ENCODE results near the gene OR1F1.
"Not testable (repeated sequence)": the region's sequence is repeated elsewhere in the genome, so short reads cannot be mapped to it uniquely, and the experiment has no call there.

OR1F1 gene

DNA sequence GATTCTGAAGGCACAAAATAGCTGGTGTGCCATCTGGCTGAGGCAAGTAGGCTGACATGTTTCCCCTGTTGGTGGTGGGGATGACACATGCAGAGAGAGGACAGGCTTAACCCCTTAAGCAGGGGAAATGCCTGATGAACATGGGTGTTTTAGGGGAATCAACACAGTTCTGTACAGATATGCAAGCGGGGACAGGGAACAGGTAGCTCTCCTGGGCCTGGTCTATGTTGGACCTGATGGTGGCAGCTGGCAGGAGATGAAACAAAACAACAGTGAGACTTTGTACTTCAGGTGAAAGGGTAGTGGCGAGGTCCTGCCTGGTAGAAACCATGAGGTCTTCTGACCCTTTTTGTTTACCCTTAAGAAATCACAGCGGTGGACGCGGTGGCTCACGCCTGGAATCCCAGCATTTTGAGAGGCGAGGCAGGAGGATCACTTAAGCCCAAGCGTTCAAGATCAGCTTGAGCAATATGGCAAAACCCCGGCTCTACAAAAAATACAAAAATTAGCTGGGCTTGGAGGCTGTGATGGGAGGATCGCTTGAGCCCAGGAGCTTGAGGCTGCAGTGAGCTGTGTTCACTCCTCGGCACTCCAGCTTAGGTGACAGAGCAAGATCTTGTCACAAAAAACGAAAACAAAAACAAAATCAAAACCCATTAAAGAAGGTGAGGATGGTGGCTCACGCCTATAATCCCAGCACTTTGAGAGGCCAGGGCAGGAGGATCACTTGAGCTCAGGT, 10.5 kb downstream of the OR1F1 start:
- no peak for DNase-seq

GRCh38 chr16:3202903-3203539, 15.0 kb downstream of the OR1F1 start:
- no peak for DNase-seq

DNA sequence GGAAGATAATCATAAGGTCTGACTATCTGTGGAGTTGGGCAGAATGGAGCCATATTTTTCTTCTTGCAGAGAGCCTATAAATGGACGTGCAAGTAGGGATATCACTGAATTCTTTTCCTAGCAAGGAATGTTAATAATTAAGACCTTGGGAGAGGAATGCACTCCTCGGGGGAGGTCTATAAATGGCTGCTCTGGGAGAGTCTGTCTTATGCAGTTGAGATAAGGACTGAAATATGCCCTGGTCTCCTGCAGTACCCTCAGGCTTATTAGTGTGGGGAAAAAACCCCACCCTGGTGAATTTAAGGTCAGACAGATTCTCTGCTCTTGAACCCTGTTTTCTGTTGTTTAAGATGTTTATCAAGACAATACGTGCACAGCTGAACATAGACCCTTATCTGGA, 17.9 kb downstream of the OR1F1 start:
- not testable (repeated sequence) for DNase-seq

DNA sequence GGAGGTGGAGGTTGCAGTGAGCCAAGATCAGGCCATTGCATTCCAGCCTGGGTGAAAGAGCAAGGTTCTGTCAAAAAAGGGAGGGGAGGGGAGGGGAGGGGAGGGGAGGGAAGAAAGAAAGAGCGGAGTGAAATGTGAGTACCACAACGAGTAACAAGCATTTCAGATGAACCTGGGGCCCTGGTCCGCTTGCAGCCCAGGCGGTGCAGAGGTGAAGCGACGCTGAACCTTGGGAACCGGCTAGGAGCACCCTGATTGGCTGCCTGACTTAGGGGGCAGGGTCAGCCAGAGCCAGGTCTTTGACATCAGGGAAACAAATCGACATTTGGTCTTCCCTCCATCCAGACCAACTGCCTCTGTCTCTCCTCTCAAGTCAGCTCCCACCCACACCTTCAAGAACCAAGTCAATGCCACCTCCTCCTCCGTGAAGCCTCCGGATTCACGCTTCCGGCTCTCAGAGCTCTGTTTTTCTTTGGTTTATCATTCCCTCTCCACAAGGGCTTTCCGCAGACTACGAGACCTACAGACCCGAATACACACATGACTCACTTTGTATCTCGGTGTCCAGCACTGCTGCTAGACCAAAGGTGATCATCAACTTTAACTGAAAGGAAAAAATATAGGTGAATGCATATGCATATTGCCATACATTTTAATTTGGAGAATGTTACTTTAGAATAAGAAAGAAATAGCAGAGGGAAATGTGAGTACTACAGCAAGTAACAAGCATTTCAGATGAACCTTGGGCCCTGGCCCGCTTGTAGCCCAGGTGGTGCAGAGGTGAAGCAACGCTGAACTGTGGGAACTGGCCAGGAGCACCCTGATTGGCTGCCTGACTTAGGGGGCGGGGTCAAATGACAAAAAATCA, 19.3 kb downstream of the OR1F1 start:
- no peak for DNase-seq

DNA sequence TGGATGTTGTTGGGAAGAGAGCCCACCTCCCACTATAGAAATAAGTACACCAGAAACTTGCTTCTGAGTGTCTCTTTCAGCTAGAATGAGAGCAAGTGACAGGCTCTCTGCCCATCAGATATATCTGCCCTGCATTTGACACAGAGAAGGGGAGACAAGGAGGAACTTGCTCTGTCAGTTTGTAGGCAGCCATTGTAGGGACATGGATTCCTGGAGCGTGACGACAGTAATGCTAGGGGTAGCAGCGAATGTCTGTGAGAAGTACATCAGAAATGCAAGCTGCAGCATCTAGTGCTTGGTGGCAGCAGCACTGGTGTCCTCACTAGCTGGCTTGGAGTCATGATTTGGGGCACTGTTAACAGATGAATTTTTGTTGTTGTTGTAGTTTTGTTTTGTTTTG, 24.0 kb downstream of the OR1F1 start:
- DNase-seq = no peak

GRCh38 chr16:3212567-3212966, 24.6 kb downstream of the OR1F1 start:
- DNase-seq = no peak

GRCh38 chr16:3214904-3215600, 27.0 kb downstream of the OR1F1 start:
- no peak for DNase-seq

DNA sequence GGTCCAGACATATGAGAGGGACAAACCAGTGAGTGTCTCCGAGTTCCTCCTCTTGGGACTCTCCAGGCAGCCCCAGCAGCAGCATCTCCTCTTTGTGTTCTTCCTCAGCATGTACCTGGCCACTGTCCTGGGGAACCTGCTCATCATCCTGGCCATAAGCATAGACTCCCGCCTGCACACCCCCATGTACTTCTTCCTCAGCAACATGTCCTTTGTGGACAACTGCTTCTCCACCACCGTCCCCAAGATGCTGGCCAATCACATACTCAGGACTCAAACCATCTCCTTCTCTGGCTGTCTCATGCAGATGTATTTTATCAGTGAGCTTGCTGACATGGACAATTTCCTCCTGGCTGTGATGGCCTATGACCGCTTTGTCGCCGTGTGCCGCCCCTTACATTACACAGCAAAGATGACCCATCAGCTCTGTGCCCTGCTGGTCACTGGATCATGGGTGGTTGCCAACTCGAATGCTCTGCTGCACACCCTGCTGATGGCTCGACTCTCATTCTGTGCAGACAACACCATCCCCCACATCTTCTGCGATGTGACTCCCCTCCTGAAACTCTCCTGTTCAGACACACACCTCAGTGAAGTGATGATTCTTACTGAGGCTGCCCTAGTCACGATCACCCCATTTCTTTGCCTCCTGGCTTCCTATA, 27.7 kb downstream of the OR1F1 start:
- DNase-seq = no peak

GRCh38 chr16:3216263-3216640, 28.2 kb downstream of the OR1F1 start:
- no peak for DNase-seq

DNA sequence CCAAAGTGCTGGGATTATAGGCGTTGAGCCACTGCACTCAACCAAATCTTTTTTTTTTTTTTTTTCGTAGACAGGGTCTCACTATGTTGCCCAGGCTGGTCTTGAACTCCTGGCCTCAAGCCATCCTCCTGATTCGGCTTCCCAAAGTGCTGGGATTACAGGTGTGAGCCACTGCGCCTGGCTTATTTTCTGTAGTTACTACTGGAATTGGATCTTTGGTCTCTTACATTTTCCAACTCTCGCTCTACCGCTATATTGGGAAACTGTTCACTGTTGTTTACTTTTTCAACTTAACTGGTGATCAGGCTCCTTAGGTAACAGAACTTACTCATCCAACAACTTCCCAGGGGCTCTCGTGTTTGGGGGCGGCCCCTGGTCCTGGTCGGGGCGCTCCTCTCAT, 32.8 kb downstream of the OR1F1 start:
- DNase-seq = no peak

DNA sequence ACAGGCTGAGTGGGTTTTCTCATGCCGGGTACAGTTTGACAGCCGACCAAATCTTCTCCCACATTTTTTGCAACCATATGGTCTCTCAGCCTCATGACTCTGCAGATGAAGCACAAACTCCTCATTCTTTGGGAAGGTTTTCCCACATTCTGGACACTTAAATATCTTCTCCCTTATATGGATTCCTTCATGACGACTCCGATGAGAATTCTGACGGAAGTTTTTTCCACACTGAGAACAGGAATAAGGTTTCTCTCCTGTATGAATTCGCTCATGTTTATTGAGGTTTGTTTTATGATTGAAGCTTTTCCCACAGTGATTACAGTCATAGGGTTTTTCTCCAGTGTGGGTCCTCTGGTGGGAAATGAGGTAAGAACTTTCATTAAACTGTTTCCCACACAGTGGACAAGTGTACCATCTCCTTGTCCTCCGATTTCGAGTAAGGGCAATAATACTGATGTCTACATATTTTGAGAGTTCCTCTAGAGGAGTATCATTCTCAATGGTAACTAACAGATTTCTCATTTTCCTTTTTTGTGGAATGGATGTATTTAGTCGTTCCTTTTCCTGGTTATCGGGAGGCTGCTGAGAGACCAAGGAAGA, 36.0 kb downstream of the OR1F1 start:
- DNase-seq = no peak

GRCh38 chr16:3234543-3234856, 46.5 kb downstream of the OR1F1 start:
- DNase-seq = no peak

DNA sequence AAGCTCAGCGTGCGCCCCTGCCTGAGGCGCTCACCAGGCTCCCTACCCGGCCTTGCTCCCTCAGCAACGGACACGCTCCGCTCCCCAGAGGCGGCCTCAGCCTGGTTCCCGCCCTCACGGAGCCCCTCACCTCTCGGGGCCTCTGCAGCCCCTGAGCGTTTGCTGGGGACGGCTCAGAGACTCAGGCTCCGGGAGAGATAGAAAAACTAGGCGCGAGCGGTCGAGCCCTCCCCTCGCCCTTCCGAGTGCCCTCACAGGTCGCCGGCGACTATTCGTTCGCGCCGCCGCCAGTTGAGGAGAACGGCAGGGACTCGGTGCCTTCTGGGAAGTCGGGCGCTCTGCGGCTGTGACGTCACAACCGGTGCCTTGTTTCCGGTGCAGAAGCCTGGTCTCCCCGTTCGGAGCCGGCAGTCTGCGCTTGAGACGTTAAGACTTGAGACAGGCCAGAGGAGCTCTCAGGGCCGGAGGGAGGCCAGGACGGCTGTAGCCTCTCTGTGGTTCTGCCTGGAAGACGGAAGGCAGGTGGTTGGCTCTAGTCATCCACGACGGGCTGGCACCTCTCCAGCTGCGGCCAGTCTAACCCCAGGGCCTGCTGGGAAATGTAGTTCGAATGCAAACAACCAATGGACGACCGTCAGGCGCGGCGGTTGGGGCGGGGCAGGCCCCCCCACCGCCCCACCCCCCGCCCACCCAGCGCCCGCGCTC, 47.0 kb downstream of the OR1F1 start, which contains the start of gene ZNF200:
Gene ZNF200 (minus strand): TSS at position 302 of the 705 bp plus-strand sequence. CDS start 1,403 bp downstream, outside the sequence.
- DNase-seq = peak; percentile 98

DNA sequence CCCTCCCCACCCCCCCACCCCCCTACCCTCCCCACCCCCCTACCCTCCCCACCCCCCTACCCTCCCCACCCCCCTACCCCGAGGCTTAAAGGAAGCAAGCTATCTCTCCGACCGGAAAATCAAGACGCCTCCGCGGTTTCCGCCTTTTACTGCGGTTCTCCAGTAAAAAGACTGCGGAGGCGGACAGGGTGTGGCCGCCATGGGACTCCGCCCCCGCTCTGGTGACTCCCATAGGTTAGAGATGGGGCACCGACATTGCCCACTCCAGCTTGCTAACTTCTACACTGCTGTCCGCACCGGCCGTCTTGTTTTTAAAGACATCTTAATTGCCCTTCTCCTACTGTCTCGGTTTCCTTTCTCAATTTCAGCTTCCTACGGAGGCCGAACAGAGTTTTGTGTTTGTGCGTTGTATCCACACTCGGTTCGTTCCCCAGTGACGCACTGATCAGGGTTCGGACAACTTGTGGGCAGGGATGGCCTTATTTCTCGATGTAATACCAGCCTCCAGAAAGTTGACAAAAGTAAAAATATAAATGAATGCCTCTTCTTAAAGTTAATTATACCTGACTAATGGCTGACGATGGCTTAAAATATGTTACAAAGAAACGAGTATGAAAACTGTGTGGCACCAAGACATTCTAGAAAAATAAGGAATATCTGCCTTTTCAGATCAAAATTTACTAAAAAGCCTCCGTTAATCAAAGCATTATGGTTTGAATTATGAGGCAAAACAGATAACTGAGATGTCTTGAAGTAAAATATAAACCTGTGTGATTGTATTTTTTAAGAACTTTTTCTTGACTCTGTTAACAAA, 48.1 kb downstream of the OR1F1 start:
- no peak for DNase-seq

GRCh38 chr16:3241761-3242160, 53.8 kb downstream of the OR1F1 start:
- no peak for DNase-seq

GRCh38 chr16:3242709-3243108, 54.7 kb downstream of the OR1F1 start:
- DNase-seq = no peak

GRCh38 chr16:3243882-3244281, 55.9 kb downstream of the OR1F1 start:
- DNase-seq = no peak

- DNase-seq = no peak
These were observed 58.0 kb downstream of the OR1F1 start for GRCh38 chr16:3246002-3246401.

DNA sequence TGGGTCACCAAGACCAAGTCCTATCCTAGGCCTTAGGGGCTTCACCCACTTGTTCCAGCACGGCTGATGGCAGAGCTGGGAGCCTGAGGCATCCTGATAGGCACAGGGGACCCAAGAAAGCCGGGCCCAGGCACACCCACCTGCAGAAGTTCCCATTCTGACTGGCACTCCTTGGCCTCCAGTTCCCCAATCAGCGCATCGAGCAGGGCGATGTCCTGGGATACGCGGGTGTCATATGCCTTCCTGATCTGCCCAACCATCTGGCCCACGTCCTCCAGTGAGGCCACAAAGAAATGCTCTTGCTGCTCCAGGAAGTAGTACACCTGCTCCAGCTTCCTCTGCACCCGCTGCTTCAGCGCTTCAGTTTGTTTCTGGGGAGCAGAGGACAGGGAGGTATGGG, 58.9 kb downstream of the OR1F1 start:
- DNase-seq = no peak

DNA sequence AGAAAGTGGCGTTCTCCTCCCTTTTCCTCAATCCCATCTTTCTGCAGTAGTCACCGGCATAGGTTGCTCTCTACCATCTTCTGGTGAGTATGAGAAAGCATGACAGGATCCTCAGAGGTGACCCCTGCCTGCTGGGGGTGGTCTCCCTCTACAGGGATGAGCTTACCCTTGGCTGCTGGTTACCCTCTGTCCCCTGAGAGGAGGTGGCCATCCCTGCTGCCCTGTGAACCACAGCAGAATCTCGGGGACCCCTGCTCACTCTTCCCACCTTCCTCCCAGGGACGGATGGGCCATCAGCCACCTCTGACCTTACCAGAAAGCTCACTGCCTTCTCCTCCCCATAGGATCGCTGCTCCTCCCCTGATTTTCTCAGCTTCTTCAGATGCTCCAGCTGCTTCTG, 60.6 kb downstream of the OR1F1 start:
- no peak for DNase-seq

All from right kidney (tissue), 1 donor.